HepG2 (cell line): Measurements from ENCODE around the gene CDK5RAP2. TPM values are rescaled to one million over a fixed set of nuclear protein-coding genes. Genes with fewer than 3 reads are reported as not detected.

ENCODE experiments used
- ATAC-seq: fragments of 200-7000 bp; cut with Tn5 transposase; 3 replicates; pipeline ENCODE4 v1.9.1; 2020; ENCODE audit warnings: mild to moderate bottlenecking, moderate library complexity
- BruUV-seq: library from RNA; stranded (reverse); fragments of 400-500 nt; replicated peaks from 2 replicates; lab custom pipeline; 2021; lab: Mats Ljungman, UMichigan
- CTCF ChIA-PET: fragments of 300-600 bp; formaldehyde crosslinking; extraction: SDS; loops from one replicate; lab custom pipeline; 2021; ENCODE audit warnings: low total read pairs, inconsistent platforms, low intra/inter-chr PET ratio; lab: Yijun Ruan, JAX
- POLR2A ChIA-PET: fragments of 350-600 bp; sonication (Branson Sonifier 250); formaldehyde crosslinking; loops from one replicate; lab custom pipeline; 2020; ENCODE audit warnings: antibody characterized with exemption, inconsistent platforms; lab: Yijun Ruan, JAX
- DNase-seq: peaks from one replicate; pipeline ENCODE4 v3.0.0-alpha.2; 2015; ENCODE audit warnings: low spot score
- FAIRE-seq: peaks from 3 replicates; lab custom pipeline; 2011; peaks lifted over from hg19 to GRCh38; lab: Jason Lieb, UNC
- H2AFZ ChIP-seq: one replicate; pipeline ENCODE4 v1.6.1; 2011; ENCODE audit warnings: low read length, inconsistent platforms
- H3K27ac ChIP-seq: fragments of 300-600 bp; 3 replicates; pipeline ENCODE4 v1.8.0; 2011; ENCODE audit warnings: mixed run types, mild to moderate bottlenecking, mixed read lengths, low read length, inconsistent platforms; ENCODE audit not compliant: insufficient read depth; ENCODE audit errors: extremely low read length
- H3K27me3 ChIP-seq, 2 experiments: fragments of 200-600 bp in 1 of 2; 2 replicates in 1 of 2; 3 replicates in 1 of 2; pipeline versions ENCODE4 v1.6.0 to v1.8.0; 2011; ENCODE audit warnings: low read length in 2 of 2, mild to moderate bottlenecking in 2 of 2, moderate library complexity in 2 of 2, inconsistent platforms in 1 of 2; ENCODE audit not compliant: insufficient read depth in 2 of 2, control insufficient read depth in 1 of 2
- H3K36me3 ChIP-seq, 2 experiments: fragments of 200-600 bp in 1 of 2; replicated peaks in 1 of 2; 2 replicates in 1 of 2; 3 replicates in 1 of 2; pipeline versions ENCODE4 v1.5.1 to v1.8.0; 2011; ENCODE audit warnings: low read length in 2 of 2, inconsistent platforms in 1 of 2; ENCODE audit not compliant: insufficient read depth in 2 of 2, control insufficient read depth in 1 of 2
- H3K4me1 ChIP-seq: 2 replicates; pipeline ENCODE4 v1.5.1; 2012; ENCODE audit warnings: low read length, inconsistent platforms; ENCODE audit not compliant: insufficient read depth
- H3K4me2 ChIP-seq: 2 replicates; pipeline ENCODE4 v1.6.0; 2011; ENCODE audit warnings: low read depth, low read length, inconsistent platforms
- H3K4me3 ChIP-seq, 3 experiments: fragments of 200-600 bp in 1 of 3; sonication (generic), shearing (Covaris generic) in 1 of 3; replicated peaks in 1 of 3; 2 replicates each; pipeline ENCODE4 v1.5.1; 2011 to 2016; ENCODE audit warnings: low read length in 3 of 3, inconsistent platforms in 2 of 3, low read depth in 2 of 3, mild to moderate bottlenecking in 2 of 3, control low read depth in 1 of 3, mixed read lengths in 1 of 3; ENCODE audit not compliant: insufficient read depth in 1 of 3
- H3K79me2 ChIP-seq: one replicate; pipeline ENCODE4 v1.6.1; 2011; ENCODE audit warnings: low read length, inconsistent platforms; ENCODE audit not compliant: insufficient read depth
- H3K9ac ChIP-seq: 2 replicates; pipeline ENCODE4 v1.6.0; 2011; ENCODE audit warnings: mild to moderate bottlenecking, low read depth, low read length, inconsistent platforms; ENCODE audit not compliant: insufficient read depth
- H3K9me3 ChIP-seq: 2 replicates; pipeline ENCODE4 v1.5.1; 2012; ENCODE audit warnings: mild to moderate bottlenecking, low read length
- H4K20me1 ChIP-seq: 2 replicates; pipeline ENCODE4 v1.6.0; 2011; ENCODE audit warnings: inconsistent platforms, mild to moderate bottlenecking, low read length, moderate library complexity; ENCODE audit not compliant: insufficient read depth
- ARNT2 ChIP-seq: sonication (generic); formaldehyde crosslinking; IDR thresholded peaks from 2 replicates; pipeline ENCODE4 v1.8.0; 2022; ENCODE audit warnings: mild to moderate bottlenecking, low read depth, missing genetic modification reagents, moderate library complexity
- ATF2 ChIP-seq: sonication (generic); formaldehyde crosslinking; IDR thresholded peaks from 2 replicates; pipeline ENCODE4 v1.4.0; 2020; ENCODE audit warnings: missing genetic modification reagents
- ATF4 ChIP-seq, 2 experiments: fragments of 450-650 bp in 1 of 2; sonication (generic) in 1 of 2; formaldehyde crosslinking; IDR thresholded peaks; 2 replicates each; pipeline versions ENCODE4 v1.5.0 to v1.8.0; 2020 to 2022; ENCODE audit warnings: mild to moderate bottlenecking in 1 of 2, missing genetic modification reagents in 1 of 2
- BRD4 ChIP-seq: sonication (generic); formaldehyde crosslinking; IDR thresholded peaks from 2 replicates; pipeline ENCODE4 v1.4.0; 2020; ENCODE audit warnings: missing genetic modification reagents
- IKZF4 ChIP-seq: sonication (generic); formaldehyde crosslinking; IDR thresholded peaks from 2 replicates; pipeline ENCODE4 v1.5.1; 2020; ENCODE audit warnings: borderline replicate concordance, mild to moderate bottlenecking, low read depth, missing genetic modification reagents; ENCODE audit errors: not compliant biosample characterization
- IRX3 ChIP-seq: sonication (generic); formaldehyde crosslinking; IDR thresholded peaks from 2 replicates; pipeline ENCODE4 v1.8.1; 2023; ENCODE audit warnings: mild to moderate bottlenecking, low read depth, missing genetic modification reagents, borderline replicate concordance
- PITX1 ChIP-seq: sonication (generic); formaldehyde crosslinking; IDR thresholded peaks from 2 replicates; pipeline ENCODE4 v1.5.1; 2020; ENCODE audit warnings: mild to moderate bottlenecking, missing genetic modification reagents
- SMARCC2 ChIP-seq: fragments of 450-650 bp; IDR thresholded peaks from 2 replicates; pipeline ENCODE4 v1.6.1; 2017; ENCODE audit warnings: antibody characterized with exemption, mild to moderate bottlenecking
- SRSF1 ChIP-seq: fragments of 200-400 bp; formaldehyde crosslinking; optimal IDR thresholded peaks from 2 replicates; pipeline ENCODE3; 2017; ENCODE audit warnings: mild to moderate bottlenecking, low read depth, low read length, moderate library complexity
- ZNF234 ChIP-seq: sonication (generic); formaldehyde crosslinking; conservative IDR thresholded peaks from 2 replicates; pipeline ENCODE4 v1.5.1; 2020; ENCODE audit warnings: mild to moderate bottlenecking, missing genetic modification reagents
- ZNF407 ChIP-seq: sonication (generic); formaldehyde crosslinking; IDR thresholded peaks from one replicate; pipeline ENCODE4 v1.5.1; 2020; ENCODE audit warnings: mild to moderate bottlenecking, missing genetic modification reagents; ENCODE audit errors: not compliant biosample characterization
- ZNF607 ChIP-seq: sonication (generic); formaldehyde crosslinking; IDR thresholded peaks from 2 replicates; pipeline ENCODE4 v1.5.1; 2020; ENCODE audit warnings: missing genetic modification reagents, mild to moderate bottlenecking, borderline replicate concordance
- WGBS: methylation state at CpG from one replicate; pipeline ENCODE4 v1.1.6; 2017; ENCODE audit warnings: low lambda C conversion rate; 5-methylcytosine and 5-hydroxymethylcytosine counted together
- in situ Hi-C: cut with HindIII; loops from 2 replicates; pipeline ENCODE4 v1.10.0; 2017; ENCODE audit warnings: low pct_unique_long_range_greater_than_20kb; ENCODE audit not compliant: extremely low pct_ligation_motif_present
- intact Hi-C: fragments of 100-400 bp; cut with micrococcal nuclease; formaldehyde crosslinking; loops from one replicate; pipeline ENCODE4 v1.10.0; 2022; ENCODE audit not compliant: unreplicated experiment
- polyA plus RNA-seq, 8 experiments: library from polyadenylated mRNA; depleted of rRNA in 3 of 8; stranded (reverse) in 7 of 8; unstranded in 1 of 8; fragments of >200 nt; fragmentation: Illumina TruSeq in 4 of 8; extraction: Trizol in 4 of 8; gene quantifications; 2 replicates each; pipeline versions ENCODE4 v1.2.1 to v1.2.3, GENCODE V29; 2011 to 2016; ENCODE audit warnings: low read depth in 4 of 8, missing spikeins in 1 of 8, mixed read lengths in 1 of 8; ENCODE audit not compliant: insufficient read depth in 1 of 8
- total RNA-seq, 5 experiments: library from RNA; depleted of rRNA; stranded (reverse); fragments of >200 nt; fragmentation: Illumina TruSeq; extraction: Trizol; gene quantifications; 2 replicates each; pipeline ENCODE4 v1.2.3, GENCODE V29; 2016; ENCODE audit warnings: low read depth in 1 of 5

The CDK5RAP2 gene
- total and polyA plus RNA-seq, 2 of the 13 experiments (the other 11 are each of a cell fraction or from before 2014, with no cell fraction given): 31.8 to 42.2 TPM

- H3K4me3 ChIP-seq: no peak overlapping the region
- H2AFZ ChIP-seq: no peak overlapping the region
- ChIA-PET CTCF (no interaction called here), POLR2A (no interaction called here)
- intact Hi-C loops: no loop called here
- no peak overlapping the region for H3K4me2 ChIP-seq
- H3K9me3 ChIP-seq: no peaks in the 10 kb centered on the region
- 96% methylated on average over 15 of the region's 15 CpGs for WGBS
- H3K4me1 ChIP-seq: peaks cover 9% of the 10 kb centered on the region
- no peaks in the 10 kb centered on the region for H3K79me2 ChIP-seq
- in situ Hi-C loops: no loop called here
- no peaks in the 10 kb centered on the region for H4K20me1 ChIP-seq
- BruUV-seq: no TSS peak
- no peaks in the 10 kb centered on the region for H3K27me3 ChIP-seq
- no peak overlapping the region for H3K27ac ChIP-seq
- peaks cover 40 to 85% of the 10 kb centered on the region in 2 experiments for H3K36me3 ChIP-seq
- no peak overlapping the region for H3K9ac ChIP-seq
- FAIRE-seq: no peak
- ATAC-seq: no peak
- DNase-seq: no peak
- TF ChIP-seq SRSF1: no peak
- TF ChIP-seq BRD4 (CRISPR knock-in tag): no peak
- TF ChIP-seq ZNF234 (CRISPR knock-in tag): no peak
- TF ChIP-seq ATF4 (CRISPR knock-in tag; IDR thresholded peaks at IDR 0.05): no peak
- no peak for TF ChIP-seq SMARCC2
- TF ChIP-seq ZNF607 (CRISPR knock-in tag): no peak
- no peak for TF ChIP-seq IKZF4
- TF ChIP-seq ARNT2 (CRISPR knock-in tag): no peak
- no peak for TF ChIP-seq ATF2
- no peak for TF ChIP-seq PITX1 (CRISPR knock-in tag)
- no peak for TF ChIP-seq IRX3
- no peak for TF ChIP-seq ZNF407 (CRISPR knock-in tag)
Measured at GRCh38 chr9:120413121-120414048, 166.6 kb downstream of the CDK5RAP2 start.
